Testis (tissue), 3 donors: ENCODE data around the gene C9orf78. TPM values are rescaled to one million over a fixed set of nuclear protein-coding genes. Genes with fewer than 3 reads are reported as not detected.
A peak's percentile ranks its signal among the peaks of the same experiment; 100 is the strongest.

ENCODE experiments used
- DNase-seq: peaks from one replicate; pipeline ENCODE4 v3.0.0-alpha.2; 2019
- H3K27ac ChIP-seq, 2 donors: fragments of 200-600 bp; sonication (generic); one replicate each; pipeline ENCODE4 v1.5.1; 2019
- H3K27me3 ChIP-seq: fragments of 200-600 bp; sonication (generic); one replicate; pipeline ENCODE4 v1.5.1; 2019
- H3K36me3 ChIP-seq: fragments of 200-600 bp; sonication (generic); one replicate; pipeline ENCODE4 v1.5.1; 2017; ENCODE audit warnings: low read depth; ENCODE audit errors: missing control alignments
- H3K4me1 ChIP-seq: fragments of 200-600 bp; sonication (generic); one replicate; pipeline ENCODE4 v1.5.1; 2019
- H3K4me3 ChIP-seq, 2 donors: fragments of 200-600 bp; sonication (generic); one replicate each; pipeline ENCODE4 v1.5.1; 2017 to 2019
- H3K9me3 ChIP-seq: fragments of 200-600 bp; sonication (generic); one replicate; pipeline ENCODE4 v1.5.1; 2017
- POLR2A ChIP-seq: fragments of 450-650 bp; IDR thresholded peaks from one replicate; pipeline ENCODE4 v1.6.1; 2017; ENCODE audit warnings: antibody characterized with exemption, mild to moderate bottlenecking, moderate library complexity
- WGBS, 2 donors: methylation state at CpG; one replicate each; pipeline ENCODE4 v1.1.5; 2018; 5-methylcytosine and 5-hydroxymethylcytosine counted together
- intact Hi-C: fragments of 100-400 bp; cut with DNase I; formaldehyde crosslinking; loops from one replicate; pipeline ENCODE4 v1.15.1; 2023; ENCODE audit warnings: low total_unique reads
- polyA plus RNA-seq: library from polyadenylated mRNA; stranded (reverse); fragments of 350-450 nt; fragmentation: Illumina TruSeq; extraction: RNeasy Lipid Tissue Mini Kit (QIAGEN cat#74804); gene quantifications from one replicate; pipeline ENCODE4 v1.2.3, GENCODE V29; 2014; ENCODE audit warnings: low read depth, low replicate concordance; ENCODE audit not compliant: insufficient read depth
- total RNA-seq, 2 donors: library from RNA; depleted of rRNA; stranded (reverse); fragments of >200 nt; gene quantifications; one replicate each; pipeline ENCODE4 v1.2.3, GENCODE V29; 2016
- TF ChIP-seq, protein P1 (sequence below), 3 experiments: fragments of 450-650 bp in 2 of 3; fragments of 200-600 bp in 1 of 3; sonication (generic) in 1 of 3; IDR thresholded peaks; one replicate each; pipeline ENCODE4 v1.5.1; 2016 to 2019; ENCODE audit warnings: antibody characterized with exemption in 3 of 3, mild to moderate bottlenecking in 2 of 3, moderate library complexity in 1 of 3

C9orf78 gene
- total and polyA plus RNA-seq, 3 donors from 2014 or later = 56.3 to 86.8 (median 83.2) TPM

DNA sequence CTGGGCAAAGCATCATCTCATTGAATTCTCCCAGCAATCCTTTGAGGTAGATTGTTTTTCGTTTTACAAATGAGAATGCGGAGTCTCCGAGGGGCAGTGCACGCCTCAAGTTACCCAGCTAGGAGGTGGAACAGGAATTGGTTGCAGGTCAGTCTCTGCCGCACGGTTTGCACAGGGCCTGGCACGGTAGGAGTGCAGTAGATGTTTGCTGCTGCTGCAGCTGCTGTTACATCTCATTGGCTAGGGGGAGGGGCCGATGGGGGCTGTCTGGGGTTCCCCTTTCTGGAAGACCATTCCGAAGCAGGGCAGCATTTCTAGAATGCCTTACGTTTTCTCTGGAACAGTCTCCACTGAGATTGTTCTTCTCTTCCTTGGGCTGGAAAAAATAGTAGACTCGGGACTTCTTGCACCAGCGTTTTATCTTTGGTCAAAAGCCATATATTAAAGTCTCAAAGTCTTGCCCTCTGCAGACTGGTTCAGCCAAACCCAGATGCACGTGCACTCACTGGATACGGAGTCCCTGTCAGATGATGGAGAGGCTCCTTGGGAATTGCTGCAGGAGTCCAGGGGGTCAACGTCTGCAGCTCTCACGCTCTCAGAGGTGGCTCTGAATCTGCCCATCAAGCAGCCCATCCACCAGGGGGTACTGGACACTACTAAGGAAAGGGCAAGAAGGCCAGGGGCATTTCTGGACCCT, 1.4 kb upstream of the C9orf78 start:
- intact Hi-C loops = no loop called here
- H3K27ac ChIP-seq = no peak overlapping the region
- no peak for DNase-seq
- H3K36me3 ChIP-seq = no peaks in the 10 kb centered on the region
- TF ChIP-seq, protein P1, sequence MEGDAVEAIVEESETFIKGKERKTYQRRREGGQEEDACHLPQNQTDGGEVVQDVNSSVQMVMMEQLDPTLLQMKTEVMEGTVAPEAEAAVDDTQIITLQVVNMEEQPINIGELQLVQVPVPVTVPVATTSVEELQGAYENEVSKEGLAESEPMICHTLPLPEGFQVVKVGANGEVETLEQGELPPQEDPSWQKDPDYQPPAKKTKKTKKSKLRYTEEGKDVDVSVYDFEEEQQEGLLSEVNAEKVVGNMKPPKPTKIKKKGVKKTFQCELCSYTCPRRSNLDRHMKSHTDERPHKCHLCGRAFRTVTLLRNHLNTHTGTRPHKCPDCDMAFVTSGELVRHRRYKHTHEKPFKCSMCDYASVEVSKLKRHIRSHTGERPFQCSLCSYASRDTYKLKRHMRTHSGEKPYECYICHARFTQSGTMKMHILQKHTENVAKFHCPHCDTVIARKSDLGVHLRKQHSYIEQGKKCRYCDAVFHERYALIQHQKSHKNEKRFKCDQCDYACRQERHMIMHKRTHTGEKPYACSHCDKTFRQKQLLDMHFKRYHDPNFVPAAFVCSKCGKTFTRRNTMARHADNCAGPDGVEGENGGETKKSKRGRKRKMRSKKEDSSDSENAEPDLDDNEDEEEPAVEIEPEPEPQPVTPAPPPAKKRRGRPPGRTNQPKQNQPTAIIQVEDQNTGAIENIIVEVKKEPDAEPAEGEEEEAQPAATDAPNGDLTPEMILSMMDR (IDR thresholded peaks at IDR 0.05) = no peak
- no peak for TF ChIP-seq POLR2A
- 18 to 21% methylated on average over 16 of the region's 16 CpGs for WGBS, 2 donors
- peaks cover 18% of the 10 kb centered on the region for H3K4me1 ChIP-seq
- peak overlapping the region; percentile 97 to 98 for H3K4me3 ChIP-seq
- no peaks in the 10 kb centered on the region for H3K27me3 ChIP-seq
- H3K9me3 ChIP-seq = no peaks in the 10 kb centered on the region

DNA sequence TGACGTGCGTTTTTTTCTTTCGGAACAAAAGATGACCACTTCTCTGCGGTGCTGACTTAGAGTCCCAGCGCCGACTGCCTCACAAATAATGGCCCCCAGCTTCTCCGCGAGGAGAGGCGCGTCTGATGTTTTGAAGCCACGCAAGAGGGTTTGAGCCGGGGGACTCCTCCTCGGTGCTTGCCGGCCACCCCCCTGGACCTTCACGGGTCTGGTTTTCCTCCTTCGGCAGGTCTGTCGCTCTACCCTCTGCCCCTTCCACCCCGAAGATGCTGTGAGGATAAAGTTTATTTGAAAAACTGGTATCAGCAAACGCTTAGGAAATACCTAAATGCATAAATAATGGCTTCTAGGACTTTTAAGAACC, 767 bp upstream of the C9orf78 start:
- WGBS, 2 donors = 0 to 1% methylated on average over 15 to 19 of the region's 19 CpGs
- no peaks in the 10 kb centered on the region for H3K36me3 ChIP-seq
- peak overlapping the region; percentile 97 to 98 for H3K4me3 ChIP-seq
- DNase-seq = no peak
- no peaks in the 10 kb centered on the region for H3K9me3 ChIP-seq
- peak overlapping the region; percentile 82 to 85 for H3K27ac ChIP-seq
- H3K4me1 ChIP-seq = peaks cover 18% of the 10 kb centered on the region
- no peak for TF ChIP-seq POLR2A
- TF ChIP-seq, protein P1 (IDR thresholded peaks at IDR 0.05) = no peak
- H3K27me3 ChIP-seq = no peaks in the 10 kb centered on the region
- intact Hi-C loops = no loop called here

DNA sequence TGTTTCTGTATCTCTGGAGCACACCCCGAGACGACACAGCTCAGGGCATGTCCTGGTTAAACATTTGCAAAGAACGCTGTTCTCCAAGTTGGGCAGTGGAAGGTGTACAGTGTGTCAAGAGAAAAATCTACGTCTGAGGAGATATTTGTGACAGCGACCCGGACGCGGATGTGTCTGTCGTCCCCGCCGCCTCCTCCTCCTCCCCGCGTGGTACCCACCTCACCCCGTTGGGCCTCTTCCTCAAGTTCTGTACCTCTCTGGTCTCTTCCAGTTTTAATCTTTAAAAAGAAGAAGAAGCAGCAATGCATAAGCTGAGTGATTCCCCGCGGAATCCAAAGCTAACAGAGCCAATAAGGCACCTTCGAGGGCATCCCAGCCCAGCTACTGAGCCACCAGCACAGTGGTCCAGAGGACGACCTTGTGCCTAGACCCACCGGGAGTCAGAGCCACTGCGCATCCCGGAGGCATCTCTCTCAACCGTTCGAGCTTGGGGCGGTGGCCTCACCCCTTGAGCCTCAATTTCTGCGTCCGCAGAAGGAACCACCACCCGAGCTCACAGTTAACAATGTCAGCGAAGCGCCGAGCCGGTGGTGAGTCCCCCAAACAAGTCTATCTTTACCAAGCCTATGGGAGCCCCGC, 467 bp downstream of the C9orf78 start:
- TF ChIP-seq, protein P1 (IDR thresholded peaks at IDR 0.05) = no peak
- TF ChIP-seq POLR2A = no peak
- 1 to 2% methylated on average over 28 to 32 of the region's 32 CpGs for WGBS, 2 donors
- peaks cover 18% of the 10 kb centered on the region for H3K4me1 ChIP-seq
- no peaks in the 10 kb centered on the region for H3K36me3 ChIP-seq
- peak overlapping the region; percentile 97 to 98 for H3K4me3 ChIP-seq
- no peaks in the 10 kb centered on the region for H3K9me3 ChIP-seq
- H3K27ac ChIP-seq = peak overlapping the region; percentile 9 to 85
- no peaks in the 10 kb centered on the region for H3K27me3 ChIP-seq
- no peak for DNase-seq
- intact Hi-C loops = no loop called here

DNA sequence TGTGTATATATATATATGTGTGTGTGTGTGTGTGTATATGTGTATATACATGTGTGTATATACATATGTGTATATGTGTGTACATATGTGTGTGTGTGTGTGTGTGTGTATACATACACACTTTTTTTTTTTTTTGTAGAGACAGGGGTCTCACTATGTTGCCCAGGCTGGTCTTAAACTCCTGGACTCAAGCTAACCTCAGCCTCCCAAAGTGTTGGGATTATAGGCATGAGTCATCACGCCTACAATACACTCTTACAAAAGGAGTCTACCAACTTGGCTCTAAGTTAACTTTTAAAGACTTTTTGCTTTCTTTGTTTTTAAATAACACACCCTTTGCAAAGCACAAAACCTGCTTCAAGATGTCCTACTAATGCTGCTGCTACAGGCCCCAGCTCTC, 2.1 kb downstream of the C9orf78 start:
- Histone ChIP-seq H3K4me3 (no peak overlapping the region), H3K36me3 (no peaks in the 10 kb centered on the region), H3K4me1 (peaks cover 18% of the 10 kb centered on the region), H3K27ac (no peak overlapping the region), H3K27me3 (no peaks in the 10 kb centered on the region), H3K9me3 (no peaks in the 10 kb centered on the region)
- WGBS, 2 donors = 93 to 100% methylated on average over 1 of the region's 1 CpG
- no peak for DNase-seq
- TF ChIP-seq POLR2A = no peak
- TF ChIP-seq, protein P1 (IDR thresholded peaks at IDR 0.05) = no peak
- intact Hi-C loops = no loop called here
